Fibroblast of peridontal ligament (primary cell): ENCODE measurements around the gene ZBTB7A.

ENCODE experiments used
- DNase-seq: peaks from one replicate; pipeline ENCODE4 v3.0.0-alpha.2; 2010; ENCODE audit errors: extremely low read depth

The ZBTB7A gene

DNA sequence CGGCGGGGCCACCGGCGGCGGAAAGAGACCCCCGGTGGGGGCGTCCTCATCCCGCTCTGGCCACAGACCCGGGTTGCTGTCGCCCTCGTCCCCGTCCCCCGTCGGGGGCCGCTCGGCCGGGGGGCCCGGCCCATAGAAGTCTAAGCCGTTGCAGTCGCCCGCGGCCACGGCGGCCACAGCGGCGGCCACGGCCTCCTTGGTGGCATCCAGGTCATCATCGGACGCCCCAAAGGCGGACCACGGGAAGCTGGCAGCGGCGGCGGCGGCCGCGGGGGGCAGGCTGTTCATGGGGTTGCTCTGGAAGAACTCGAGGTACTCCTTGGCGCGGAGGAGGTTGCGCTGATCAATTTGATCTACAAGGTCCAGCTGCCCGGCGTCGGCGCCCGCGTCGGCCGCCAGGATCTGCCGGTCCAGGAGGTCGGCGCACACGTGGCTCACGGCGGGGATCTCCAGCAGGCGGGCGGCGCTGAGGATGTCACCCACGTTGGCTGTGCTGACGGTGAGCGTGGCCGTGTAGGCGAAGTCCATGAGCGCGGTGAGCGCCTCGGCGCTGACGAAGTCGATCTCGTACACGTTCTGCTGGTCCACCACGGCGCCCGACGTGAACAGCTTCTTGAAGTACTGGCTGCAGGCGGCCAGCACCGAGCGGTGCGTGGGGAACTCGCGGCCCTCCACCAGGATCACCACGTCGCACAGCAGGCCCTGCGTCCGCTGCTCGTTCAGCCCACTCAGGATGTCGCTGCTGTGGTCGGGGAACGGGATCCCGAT is 12.1 kb downstream of the ZBTB7A start:
- DNase-seq = no peak

DNA sequence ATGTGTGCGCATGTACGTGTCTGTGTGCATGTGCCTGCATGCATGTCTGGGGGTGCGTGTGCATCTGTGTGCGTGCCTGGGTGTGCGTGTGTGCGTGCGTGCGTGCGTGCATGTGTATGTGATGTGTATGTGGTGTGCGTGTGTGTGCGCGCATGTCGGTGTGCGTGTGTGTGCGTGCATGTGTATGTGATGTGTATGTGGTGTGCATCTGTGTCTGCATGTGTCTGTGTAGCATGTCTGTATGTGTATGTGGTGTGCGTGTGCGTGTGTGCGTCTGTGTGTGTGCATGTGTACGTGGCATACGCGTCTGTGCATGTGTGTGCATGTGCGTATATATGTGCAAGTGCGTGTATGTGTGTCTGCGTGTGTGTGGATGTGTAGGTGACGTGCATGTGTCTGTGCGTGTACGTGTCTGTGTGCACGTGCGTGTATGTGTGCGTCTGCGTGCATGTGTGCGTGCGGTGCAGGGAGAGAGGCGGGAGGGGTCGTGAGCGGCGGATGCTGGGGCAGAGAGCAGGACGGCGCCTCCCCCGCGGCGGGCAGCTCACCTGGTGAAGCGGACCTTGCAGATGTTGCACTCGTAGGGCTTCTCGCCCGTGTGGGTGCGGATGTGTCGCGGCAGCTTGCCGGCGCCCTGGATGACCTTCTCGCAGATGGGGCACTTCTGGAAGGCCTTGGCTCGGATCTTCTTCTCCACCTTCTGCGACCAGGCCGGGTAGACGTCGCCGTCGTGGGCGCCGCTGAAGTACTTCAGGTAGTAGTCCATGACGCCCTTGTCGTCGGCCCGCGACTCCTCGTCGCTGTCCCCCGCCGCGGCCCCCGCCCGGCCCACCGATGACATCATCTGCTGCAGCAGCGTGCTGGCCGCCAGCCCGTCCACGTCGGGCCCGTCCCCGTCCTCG is 13.0 kb downstream of the ZBTB7A start:
- no peak for DNase-seq

DNA sequence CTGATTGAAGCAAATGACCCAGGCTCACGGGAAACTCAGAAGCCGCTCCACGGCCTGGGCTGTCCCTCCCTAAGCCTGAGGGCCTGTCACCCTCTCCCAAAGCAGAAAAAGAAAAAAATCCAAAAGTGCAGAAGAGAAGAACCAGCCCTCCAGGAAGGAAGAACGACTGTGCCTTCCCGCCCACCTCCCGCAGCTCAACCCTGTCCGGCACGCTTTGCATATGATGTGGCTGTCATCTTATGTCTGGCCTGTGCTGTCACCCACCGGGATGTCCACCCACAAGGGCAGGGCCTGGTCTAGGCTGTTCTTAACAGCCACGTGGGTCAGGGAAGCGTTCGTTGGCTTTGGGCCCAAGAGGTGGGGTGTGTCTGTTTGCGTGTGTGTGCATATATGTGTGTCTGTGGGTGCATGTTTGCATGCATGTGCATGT is 13.7 kb downstream of the ZBTB7A start:
- no peak for DNase-seq

DNA sequence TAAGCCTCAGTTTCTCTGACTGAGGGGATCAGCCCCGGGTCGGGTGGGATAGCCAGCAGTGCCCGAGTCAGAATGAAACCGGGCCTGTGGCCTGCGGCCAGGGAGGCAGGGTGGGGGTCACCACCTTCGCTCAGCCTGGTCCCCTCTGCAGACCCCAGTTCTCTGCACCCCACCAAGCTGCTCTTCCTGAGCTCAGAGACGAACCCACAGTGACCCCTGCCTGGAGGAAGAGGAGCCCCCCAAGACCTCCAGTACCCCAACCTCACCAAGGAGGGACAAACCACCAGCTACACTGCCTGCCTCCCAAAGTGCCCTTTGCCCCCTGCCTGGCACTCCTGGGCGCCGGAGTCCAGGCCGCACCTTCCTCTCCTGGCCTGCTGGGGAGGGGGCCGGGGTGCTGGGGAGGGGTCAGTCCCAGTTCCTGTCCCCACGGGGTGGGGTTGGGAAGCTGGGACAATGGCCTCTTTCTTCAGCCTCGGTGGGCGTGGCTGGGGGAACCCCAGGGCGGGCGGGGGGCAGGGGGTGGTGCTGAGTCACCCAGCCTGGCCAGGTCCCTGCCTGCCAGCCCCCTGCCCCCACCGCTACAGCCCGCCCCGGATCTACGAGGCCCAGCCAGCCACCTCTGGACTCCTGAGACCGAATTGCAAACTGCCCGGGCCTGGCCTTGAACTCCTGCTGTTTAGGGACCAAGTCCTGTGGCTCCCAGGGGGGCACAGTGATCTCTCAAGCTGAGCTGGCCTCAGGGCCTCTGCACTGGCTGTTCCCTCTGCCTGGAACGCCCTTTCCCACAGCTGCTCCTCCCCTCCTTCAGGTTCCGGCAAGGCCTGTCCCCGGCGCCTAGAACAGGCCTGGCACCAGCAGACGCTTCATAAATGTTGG is 14.3 kb downstream of the ZBTB7A start:
- DNase-seq = peak; percentile 35

DNA sequence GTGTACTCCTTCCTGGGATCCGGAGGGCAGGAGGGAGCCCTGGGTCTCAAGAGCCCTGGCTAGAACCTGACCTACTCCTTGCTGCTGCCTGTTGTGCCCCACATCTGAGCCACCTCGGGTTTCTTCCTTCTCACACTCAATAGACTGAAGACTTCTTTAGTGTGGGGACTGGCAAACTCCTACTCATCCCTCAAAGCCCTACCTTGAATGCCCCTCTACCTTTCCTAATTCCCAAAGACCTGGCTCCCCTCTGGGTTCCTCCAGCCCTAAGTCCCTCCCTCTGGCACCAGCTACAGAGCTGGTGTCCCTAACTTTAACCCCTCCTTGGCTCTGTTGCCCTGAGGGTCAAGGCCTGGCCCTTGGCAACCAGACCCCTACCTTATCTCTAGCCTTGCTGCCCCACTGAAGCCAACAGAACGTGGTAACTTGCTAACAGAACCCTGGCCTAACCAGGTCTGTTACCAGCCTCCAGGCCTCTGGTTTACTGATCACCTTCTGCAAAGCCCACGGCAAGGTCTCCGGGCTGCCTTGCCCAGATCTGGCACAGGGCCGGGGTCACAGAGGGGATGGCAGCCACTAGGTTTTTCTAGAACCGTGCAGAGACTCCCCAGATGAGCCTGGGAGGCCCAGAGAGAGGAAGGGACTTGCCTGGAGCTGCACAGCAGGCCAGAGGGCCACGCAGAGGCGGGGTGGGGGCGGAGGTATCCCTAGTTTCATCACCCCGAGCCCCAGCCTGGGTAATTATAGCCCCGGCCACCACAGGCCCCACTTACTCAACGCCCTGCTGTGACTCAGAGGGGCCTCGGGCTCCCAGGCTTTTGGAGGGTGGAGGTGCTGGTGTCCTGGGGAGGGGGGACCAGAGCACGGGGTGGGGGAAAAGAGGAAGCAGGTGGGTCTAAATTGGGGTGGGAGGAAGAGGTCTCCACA is 15.3 kb downstream of the ZBTB7A start:
- DNase-seq = peak; percentile 51

DNA sequence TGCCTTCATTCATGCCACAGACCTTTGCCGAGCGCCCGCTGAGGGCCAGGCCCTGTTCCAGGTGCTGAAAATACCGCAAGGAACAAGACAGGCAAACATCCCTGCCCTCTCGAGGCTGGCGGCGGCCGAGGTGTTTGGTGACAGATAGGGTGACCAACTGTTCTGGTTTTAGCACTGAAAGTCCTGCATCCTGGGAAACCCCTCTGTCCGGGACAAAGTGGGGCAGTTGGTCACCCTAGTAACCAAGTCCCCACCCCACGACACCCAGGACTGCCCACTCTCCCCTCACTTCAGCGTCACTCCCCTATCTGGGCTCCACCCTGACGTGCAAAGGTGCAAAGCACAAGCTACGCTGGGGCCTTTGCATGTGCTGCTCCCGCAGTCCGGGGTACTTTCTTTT is 17.3 kb downstream of the ZBTB7A start:
- no peak for DNase-seq

DNA sequence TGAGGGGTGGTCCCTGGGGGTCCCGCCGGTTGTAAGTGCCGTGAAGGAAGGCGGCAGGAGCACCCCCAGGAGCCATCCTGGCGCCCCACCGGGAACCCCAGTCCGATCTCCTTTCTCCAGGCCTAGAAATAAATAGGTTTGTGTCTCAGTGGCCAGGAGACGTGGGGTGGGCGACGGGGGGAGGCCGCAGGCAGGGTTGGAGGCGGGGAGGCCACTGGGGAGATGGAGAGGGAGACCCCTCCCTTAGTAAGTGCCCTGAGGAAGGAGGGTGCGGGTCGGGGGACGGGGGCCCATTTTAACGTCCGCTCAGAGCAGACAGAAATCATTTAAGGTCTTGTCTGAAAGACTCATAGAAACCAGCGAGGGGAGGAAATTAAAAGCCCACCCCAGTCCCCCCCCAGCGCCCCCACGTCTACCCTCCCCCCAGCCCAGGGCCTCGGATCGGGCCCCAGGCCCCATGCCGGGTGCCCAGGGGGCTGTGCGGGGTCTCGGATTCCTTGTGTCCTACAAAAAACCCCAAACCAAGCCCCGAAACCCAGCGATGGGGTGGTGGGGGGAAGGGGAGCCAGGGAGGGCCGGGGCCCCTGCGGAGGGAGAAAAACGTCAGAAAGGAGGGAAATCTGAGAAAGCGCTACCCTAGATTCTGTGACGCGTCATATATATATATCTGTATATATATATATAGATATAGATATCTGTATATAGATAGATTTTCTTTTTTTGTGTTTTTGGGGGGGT is 19.6 kb downstream of the ZBTB7A start:
- DNase-seq = no peak

DNA sequence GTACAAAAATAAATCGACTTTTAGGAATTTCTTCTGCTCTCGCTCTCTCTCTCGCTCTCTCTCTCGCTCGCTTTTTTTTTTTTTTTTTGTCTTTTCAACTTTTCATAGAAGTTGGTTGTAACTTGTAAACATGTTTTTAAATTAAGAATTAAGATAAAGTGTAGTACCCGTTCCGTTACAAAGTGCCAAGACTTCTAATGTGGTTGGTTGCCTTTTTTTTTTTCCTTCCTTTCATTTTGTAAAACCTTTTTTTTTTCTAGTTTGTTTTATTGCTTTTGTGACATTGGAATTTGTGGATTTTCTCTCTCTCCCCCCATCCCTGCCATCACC is 20.4 kb downstream of the ZBTB7A start:
- DNase-seq = no peak

DNA sequence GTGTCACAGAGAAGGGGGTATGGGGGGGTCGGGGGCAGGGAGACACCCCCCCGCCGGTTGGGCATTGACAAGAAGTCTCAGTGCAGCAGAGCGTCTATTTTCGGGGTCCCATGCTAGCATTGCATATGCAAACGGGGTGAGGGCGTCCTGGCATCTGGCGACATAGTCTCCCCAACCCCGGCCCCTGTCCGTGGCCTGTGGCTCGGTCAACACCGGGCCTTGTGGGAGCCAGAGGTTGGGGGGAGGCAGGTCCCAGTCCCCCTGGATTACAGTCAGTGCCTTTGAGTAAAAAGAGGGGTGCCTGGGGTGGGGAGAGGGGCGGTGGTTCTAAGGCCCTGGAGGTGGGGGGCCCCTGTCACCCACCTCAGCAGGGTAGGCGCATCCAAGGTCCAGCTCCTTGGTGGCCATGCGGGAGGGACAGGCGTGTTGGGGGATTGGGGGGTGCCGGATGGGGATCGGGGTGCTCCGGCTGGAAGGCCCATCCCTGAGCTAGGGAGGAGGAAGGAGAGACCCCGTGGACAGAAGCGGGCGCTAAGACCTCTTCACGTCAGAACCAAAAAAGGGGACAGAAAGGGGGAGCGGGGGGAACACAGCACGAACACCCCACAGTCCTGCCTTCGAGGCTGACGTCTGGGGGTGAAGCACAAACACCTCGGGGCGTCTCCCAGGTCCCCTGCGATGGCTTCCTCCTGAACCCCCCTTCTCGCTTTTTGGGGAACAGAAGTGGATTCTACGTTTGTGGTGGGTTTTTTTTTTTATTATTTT is 20.9 kb downstream of the ZBTB7A start:
- no peak for DNase-seq

DNA sequence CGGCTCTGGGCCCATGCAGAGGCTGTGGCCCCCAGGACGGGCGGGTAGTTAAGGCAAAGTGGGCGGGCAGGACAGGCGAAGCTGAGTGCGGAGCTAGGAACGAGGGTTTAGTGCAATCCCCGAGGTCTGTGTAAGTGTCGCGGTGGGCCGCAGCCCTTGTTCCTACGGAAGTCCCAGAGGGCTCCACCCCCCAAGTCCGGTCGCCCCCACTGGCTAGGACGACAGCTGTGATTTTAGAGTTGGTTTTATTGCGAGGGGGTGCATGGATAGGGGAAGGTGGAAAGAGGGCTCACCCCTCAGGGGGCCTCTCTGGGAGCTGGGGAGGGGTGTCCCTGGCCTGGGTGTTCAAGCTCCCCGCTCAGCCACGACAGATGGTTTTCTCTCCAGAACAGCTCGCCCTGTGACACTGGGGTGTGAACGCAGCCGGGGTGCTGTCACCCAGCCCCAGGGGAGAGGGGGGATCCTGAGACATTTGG is 21.7 kb downstream of the ZBTB7A start:
- DNase-seq = no peak

DNA sequence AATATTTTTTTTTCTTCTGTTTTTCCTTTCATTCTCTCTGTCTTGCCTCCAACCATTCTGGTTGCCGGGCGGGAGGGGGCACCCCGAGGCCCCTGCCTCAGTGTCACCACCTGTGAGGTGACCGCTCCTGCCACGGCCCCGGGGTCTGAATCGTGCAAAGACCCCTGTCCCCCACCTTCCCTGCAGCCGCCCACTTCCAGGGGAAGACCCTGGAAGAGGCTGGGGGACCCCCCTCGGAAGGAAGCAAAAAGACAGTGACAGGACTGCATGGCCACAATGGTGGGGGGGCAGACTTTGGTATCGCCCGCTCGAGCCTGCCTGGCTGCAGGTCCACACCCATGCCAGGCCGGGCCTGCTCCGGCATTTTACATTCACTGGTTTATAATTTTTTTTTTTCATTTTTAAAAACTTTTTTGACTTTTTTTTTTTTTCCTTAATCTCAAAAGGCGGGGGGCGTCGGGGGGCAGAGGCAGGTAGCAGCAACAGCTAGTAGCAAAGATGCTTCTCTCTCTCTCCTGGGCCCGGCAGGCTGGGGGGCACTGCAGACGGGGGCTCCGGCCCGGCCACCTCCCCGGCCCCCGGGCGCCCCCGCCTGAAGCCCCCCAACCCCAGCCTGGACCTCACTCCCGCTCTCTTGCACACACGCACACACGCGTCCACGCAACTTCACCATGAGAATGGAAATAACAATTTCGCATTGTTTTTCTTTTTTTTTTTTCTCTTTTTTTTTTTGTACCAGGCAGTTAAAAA is 22.6 kb downstream of the ZBTB7A start:
- no peak for DNase-seq

DNA sequence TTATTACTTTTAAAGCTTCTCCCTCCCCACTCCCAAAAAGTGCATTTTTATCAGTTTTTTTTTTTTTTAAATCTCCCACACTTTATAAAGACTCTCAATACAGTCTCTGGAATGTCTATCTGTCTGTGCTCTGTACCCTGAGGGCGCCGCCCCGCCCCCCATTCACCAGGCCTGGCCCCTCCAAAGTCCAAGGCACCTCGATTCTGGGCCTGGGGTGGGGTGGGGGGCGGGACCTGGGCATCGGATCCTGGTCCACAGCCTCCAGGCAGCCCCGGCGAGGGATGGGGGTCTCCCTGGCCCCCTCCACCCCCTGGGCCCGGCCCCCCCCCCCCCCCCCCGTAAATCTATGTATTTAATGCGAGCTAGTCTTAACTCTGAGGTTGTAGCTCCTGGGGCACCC is 23.3 kb downstream of the ZBTB7A start:
- DNase-seq = no peak

DNA sequence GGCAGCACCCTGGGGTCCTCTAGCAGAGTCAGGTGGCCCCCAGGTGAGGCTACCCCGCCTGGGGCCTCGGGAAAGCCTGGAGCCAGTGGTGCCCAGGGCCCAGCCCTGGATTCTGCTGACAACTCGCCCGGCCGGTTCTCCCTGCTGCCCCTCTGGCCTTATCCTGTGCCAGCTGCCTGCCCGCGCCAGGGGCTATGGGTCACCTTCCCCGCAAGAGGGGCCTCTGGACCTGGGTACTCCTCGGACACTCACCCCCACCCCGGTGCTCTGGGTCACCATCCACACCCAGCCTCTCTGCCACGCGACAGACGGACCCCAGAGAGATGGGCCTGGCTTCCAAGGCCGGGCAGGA is 24.0 kb downstream of the ZBTB7A start:
- DNase-seq = no peak

DNA sequence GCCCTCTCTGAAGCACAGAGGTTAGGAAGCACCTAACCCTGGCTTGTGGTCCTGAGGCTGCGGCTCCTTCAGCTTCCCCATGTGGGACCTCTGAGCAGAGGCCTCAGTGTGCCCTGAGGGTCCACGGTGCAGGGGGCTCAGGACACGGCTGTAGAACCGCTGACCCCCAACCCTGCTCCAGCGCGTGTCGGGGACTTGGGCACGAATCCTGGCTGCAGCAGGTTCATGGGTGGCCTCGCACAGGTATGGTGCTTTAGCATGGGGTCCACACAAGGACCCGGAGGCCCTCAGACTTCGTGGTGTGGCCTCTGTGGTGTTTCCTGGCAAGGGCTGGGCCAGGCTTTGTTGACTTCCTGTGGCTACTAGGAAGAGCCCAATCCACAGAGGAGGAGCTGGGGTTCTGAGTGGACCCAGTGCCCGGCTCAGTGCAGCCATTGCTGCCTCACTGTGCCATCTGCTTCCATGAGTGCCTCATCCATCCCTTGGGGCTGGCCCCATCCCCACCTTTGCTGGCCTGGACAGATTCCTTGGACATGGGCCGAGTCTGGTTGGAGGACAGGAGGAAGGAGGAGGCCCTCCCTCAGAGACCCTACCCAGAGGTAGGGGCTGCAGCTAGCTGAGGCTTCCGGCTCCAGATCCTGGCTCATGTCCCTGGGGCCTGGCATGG is 24.5 kb downstream of the ZBTB7A start:
- DNase-seq = no peak

DNA sequence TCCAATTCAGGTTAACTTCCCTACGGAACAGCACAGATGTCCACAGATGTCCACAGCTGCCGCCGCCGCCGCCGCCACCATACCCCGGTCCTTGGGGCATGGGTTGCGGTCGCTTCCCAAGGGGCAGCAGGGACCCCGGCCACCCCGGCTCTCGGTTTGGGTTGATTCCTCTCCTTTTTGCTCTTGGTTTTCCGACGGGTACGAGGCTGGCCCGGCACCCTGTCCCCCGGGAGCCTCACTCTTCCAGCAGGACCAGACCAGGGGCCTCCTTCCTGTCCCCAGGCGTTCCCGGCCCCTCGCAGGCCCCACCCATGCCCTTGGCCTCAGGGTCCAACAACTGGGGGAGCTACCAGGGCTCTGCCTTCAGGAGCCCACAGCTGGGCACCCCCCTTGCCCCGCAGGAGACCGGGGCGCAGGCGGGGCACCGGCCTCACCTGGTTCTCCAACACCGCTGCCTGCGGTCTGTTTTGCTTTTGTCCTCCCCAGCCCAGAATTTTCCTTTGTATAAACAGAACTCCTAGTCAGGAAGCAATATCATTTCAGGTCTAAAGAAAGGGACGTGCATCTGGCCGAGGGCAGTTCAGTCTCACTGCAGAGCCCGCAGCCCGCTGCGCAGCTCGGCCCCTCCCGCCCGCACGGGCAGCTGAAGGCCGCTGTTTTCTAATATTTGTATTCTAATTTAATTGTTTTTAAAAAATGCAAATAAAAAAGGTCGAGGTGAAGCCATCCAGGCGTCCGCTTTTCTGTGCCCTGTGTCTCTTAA is 27.9 kb downstream of the ZBTB7A start:
- DNase-seq = no peak

DNA sequence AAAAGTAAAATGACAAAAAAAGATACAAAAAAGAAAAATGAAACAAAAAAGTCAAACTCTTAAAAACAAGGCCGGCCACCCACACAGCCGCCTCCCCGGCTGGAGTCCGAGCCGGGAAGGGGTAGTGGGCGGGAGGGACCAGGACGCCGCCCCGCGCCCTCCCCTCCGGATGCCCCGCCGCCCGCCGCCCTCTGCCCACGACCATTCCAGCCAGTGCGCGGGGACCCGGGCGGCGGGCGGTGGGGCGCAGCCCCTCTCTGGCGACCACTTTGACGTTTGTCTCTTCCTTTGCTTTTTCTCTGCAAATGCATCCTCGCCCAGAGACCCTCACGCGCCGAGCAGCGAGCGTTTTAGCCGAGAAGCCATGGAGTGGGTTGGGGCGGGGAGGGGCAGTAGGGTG is 28.6 kb downstream of the ZBTB7A start:
- no peak for DNase-seq

DNA sequence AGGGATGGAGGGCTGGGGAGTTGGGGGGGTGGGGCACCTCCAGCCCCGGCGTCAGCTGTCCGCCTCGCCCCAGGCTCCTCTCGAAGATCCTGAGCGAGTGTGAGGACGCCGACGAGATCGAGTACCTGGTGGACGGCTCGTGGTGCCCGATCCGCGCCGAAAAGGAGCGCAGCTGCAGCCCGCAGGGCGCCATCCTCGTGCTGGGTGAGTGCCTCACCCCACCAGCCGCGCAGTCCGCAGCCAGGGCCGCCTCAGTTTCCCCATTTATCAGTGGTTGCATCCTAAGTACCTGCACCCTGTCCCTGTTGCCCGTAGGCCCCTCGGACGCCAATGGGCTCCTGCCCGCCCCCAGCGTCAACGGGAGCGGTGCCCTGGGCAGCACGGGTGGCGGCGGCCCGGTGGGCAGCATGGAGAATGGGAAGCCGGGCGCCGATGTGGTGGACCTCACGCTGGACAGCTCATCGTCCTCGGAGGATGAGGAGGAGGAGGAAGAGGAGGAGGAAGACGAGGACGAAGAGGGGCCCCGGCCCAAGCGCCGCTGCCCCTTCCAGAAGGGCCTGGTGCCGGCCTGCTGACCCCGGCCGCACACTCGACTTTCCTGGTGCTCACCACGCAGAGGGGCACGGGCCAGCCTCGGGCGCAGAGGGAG is 29.3 kb downstream of the ZBTB7A start:
- no peak for DNase-seq
